Measurements from ENCODE around the gene GTPBP3. TPM values are rescaled to one million over a fixed set of nuclear protein-coding genes. Genes with fewer than 3 reads are reported as not detected.

Gene GTPBP3
- total RNA-seq, 2 experiments from 2014 or later: 36.8 to 45.7 TPM

DNA sequence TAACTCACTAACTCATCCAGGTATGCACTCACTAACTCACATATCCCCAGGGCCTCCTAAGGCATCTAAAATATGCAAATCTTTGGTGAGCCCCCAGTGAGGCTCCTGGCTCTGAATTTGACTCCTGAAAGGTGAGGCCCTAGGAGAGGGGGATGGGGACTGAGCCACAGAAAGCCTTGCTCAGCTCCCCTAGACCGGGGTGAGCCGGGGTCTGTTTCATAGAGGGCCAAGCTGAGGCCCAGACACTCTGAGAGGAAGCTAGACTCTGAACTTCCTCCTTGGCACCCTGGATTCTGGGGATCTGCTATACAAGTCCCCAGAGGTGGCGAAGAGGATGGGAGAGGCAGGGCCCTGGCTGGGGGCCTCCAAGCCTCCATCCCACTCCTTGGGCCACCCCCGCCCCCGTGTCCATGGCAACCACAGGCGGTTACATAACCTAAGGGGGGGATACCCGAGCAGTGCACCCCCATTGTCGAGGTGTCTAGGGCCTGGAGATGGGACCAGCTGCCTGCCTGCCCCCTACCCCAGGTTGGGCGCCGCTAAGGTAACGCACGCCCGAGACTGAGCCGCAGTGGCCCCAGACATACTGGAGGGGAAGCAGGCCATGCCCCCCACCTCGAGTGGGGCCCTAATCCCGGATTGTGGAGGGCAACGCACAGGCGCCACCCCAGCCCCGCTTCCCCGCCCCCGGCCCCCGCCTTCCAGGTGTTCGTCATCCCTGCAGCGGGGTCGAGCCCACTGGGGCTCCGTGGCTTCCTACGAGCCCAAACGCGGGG, 34.8 kb upstream of the GTPBP3 start:
- intact Hi-C loops (cut with micrococcal nuclease): loop anchor here (10.0 kb wide), 1 partner anchor 468 kb away; no protein-coding TSS in a partner anchor
- peak; percentile 17 for DNase-seq
- H3K4me1 Mint-ChIP-seq (ENCODE audit: low read depth): peaks cover 33% of the 10 kb centered on the region
- CTCF ChIA-PET: interaction anchor here (0.6 to 2.5 kb wide), 2 partner anchors 10 to 68 kb away, joined by 3 to 10 read pairs; no protein-coding TSS in a partner anchor
- H3K4me3 Mint-ChIP-seq: peak overlapping the region; percentile 64
- no peaks in the 10 kb centered on the region for H3K27me3 Mint-ChIP-seq (ENCODE audit: low read depth)
- H3K36me3 Mint-ChIP-seq (ENCODE audit: low read depth): peaks cover 4% of the 10 kb centered on the region
- no peak overlapping the region for H3K27ac Mint-ChIP-seq
- no peaks in the 10 kb centered on the region for H3K9me3 Mint-ChIP-seq

GRCh38 chr19:17303167-17303939, 34.0 kb upstream of the GTPBP3 start, which contains the start of gene ABHD8:
TSS of gene ABHD8 (minus strand) at chr19:17303425. CDS start at chr19:17301616, 1,809 bp downstream.
- Mint-ChIP-seq H3K9me3 (no peaks in the 10 kb centered on the region), H3K27me3 (ENCODE audit: low read depth) (no peaks in the 10 kb centered on the region), H3K27ac (no peak within 1 kb of the TSS), H3K4me3 (peak within 1 kb of the TSS; percentile 64), H3K4me1 (ENCODE audit: low read depth) (peaks cover 38% of the 10 kb centered on the region), H3K36me3 (ENCODE audit: low read depth) (peaks cover under 1% of the 10 kb centered on the region)
- intact Hi-C loops (cut with micrococcal nuclease): loop anchor here (10.0 kb wide), 1 partner anchor 469 kb away; no protein-coding TSS in a partner anchor
- CTCF ChIA-PET: interaction anchor here (0.6 to 2.5 kb wide), 4 partner anchors 10 to 68 kb away, joined by 3 to 10 read pairs (median 3); no protein-coding TSS in a partner anchor
- DNase-seq: peak; percentile 96

- Mint-ChIP-seq H3K9me3 (no peaks in the 10 kb centered on the region), H3K27me3 (ENCODE audit: low read depth) (no peaks in the 10 kb centered on the region), H3K4me1 (ENCODE audit: low read depth) (peaks cover 38% of the 10 kb centered on the region), H3K4me3 (peak overlapping the region; percentile 64), H3K36me3 (ENCODE audit: low read depth) (no peaks in the 10 kb centered on the region), H3K27ac (no peak overlapping the region)
- CTCF ChIA-PET: interaction anchor here (0.9 to 2.5 kb wide), 3 partner anchors 11 to 20 kb away, joined by 3 to 10 read pairs (median 3); no protein-coding TSS in a partner anchor
- DNase-seq: no peak
- intact Hi-C loops (cut with micrococcal nuclease): loop anchor here (10.0 kb wide), 1 partner anchor 469 kb away; no protein-coding TSS in a partner anchor
Measured at GRCh38 chr19:17303940-17304267, 33.4 kb upstream of the GTPBP3 start.

DNA sequence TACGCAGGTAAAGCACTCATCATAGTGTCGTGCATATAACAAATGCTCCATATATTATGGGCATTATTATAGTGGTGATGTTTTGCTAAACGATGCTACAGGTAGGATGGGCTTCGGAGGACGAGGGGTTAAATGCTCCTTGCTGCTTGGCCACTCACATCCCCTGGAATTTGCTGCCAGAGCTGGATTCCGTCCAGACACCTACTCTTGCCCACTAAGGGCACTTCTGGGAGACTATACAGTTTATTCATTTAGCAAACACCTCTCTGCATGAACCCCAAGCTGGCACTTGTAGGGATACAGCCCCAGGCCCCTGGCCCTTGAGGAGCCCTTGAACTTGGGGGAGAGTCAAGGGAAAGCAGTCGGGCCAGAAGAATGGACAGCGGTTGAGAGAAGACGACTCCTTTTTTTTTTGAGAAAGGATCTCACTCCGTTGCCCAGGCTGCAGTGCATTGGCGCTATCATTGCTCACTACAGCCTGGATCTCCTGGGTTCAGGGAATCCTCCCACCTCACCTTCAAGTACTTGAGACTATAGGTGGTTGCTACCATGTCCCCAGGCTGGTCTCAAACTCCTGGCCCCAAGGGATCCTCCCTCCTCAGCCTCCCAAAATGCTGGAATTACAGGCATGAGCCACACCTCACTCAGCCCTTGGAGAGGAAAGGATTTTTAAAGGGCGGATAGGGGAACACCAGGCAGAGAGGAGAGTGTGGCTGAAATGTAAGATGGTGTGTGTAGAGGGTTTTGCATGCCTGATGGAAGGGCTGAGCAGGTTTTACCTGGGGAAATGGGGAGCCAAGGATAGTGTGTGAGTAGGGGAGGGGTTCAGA, 32.8 kb upstream of the GTPBP3 start:
- H3K4me1 Mint-ChIP-seq (ENCODE audit: low read depth): peaks cover 41% of the 10 kb centered on the region
- peak overlapping the region; percentile 88 for H3K27ac Mint-ChIP-seq
- H3K27me3 Mint-ChIP-seq (ENCODE audit: low read depth): no peaks in the 10 kb centered on the region
- no peaks in the 10 kb centered on the region for H3K36me3 Mint-ChIP-seq (ENCODE audit: low read depth)
- intact Hi-C loops (cut with micrococcal nuclease): loop anchor here (1.0 to 10.0 kb wide), 7 partner anchors 12 to 470 kb away; partner anchors contain the start of genes BABAM1, GTPBP3 and PGLS
- peak overlapping the region; percentile 89 for H3K4me3 Mint-ChIP-seq
- no peak for DNase-seq
- no peaks in the 10 kb centered on the region for H3K9me3 Mint-ChIP-seq
- CTCF ChIA-PET: interaction anchor here (0.6 to 2.5 kb wide), 10 partner anchors 10 to 644 kb away, joined by 3 to 10 read pairs (median 6); no protein-coding TSS in a partner anchor

DNA sequence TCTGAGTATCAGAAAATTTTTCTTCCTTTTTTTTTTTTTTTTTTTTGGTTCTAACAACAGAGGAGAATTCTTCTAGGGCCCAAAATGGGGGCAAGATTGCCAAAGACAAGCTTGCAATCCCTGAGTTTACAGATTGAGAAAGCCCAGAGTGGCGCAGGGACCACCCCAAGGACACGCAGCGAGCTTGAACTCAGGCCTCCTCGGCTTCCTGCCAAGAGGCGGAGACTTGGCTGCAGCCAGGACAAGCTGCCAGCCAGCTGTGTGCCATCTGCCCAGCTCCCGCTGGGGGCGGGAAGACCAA, 32.2 kb upstream of the GTPBP3 start:
- intact Hi-C loops (cut with micrococcal nuclease): loop anchor here (1.0 to 10.0 kb wide), 7 partner anchors 13 to 470 kb away; partner anchors contain the start of genes BABAM1, GTPBP3 and PGLS
- peaks cover 42% of the 10 kb centered on the region for H3K4me1 Mint-ChIP-seq (ENCODE audit: low read depth)

GRCh38 chr19:17305517-17306284, 31.7 kb upstream of the GTPBP3 start, which contains the start of gene MRPL34:
TSS of gene MRPL34 (plus strand) at chr19:17305872. CDS start at chr19:17305893, 21 bp downstream.
- H3K27me3 Mint-ChIP-seq (ENCODE audit: low read depth): no peaks in the 10 kb centered on the region
- no peaks in the 10 kb centered on the region for H3K36me3 Mint-ChIP-seq (ENCODE audit: low read depth)
- peaks cover 48% of the 10 kb centered on the region for H3K4me1 Mint-ChIP-seq (ENCODE audit: low read depth)
- no peaks in the 10 kb centered on the region for H3K9me3 Mint-ChIP-seq
- CTCF ChIA-PET: interaction anchor here (0.6 to 1.3 kb wide), 9 partner anchors 12 to 1819 kb away, joined by 3 to 7 read pairs (median 6); no protein-coding TSS in a partner anchor
- H3K4me3 Mint-ChIP-seq: peak within 1 kb of the TSS; percentile 89
- peak; percentile 97 for DNase-seq
- intact Hi-C loops (cut with micrococcal nuclease): loop anchor here (1.0 to 10.0 kb wide), 7 partner anchors 13 to 471 kb away; partner anchors contain the start of genes BABAM1, GTPBP3 and PGLS
- peak within 1 kb of the TSS; percentile 88 for H3K27ac Mint-ChIP-seq

More for the DNA sequence above, 32.2 kb upstream of the GTPBP3 start:
- Mint-ChIP-seq H3K9me3 (no peaks in the 10 kb centered on the region), H3K27ac (peak overlapping the region; percentile 88), H3K36me3 (ENCODE audit: low read depth) (no peaks in the 10 kb centered on the region), H3K4me3 (peak overlapping the region; percentile 89), H3K27me3 (ENCODE audit: low read depth) (no peaks in the 10 kb centered on the region)
- no peak for DNase-seq
- CTCF ChIA-PET: interaction anchor here (0.6 to 1.3 kb wide), 8 partner anchors 11 to 1820 kb away, joined by 3 to 7 read pairs (median 6); no protein-coding TSS in a partner anchor

DNA sequence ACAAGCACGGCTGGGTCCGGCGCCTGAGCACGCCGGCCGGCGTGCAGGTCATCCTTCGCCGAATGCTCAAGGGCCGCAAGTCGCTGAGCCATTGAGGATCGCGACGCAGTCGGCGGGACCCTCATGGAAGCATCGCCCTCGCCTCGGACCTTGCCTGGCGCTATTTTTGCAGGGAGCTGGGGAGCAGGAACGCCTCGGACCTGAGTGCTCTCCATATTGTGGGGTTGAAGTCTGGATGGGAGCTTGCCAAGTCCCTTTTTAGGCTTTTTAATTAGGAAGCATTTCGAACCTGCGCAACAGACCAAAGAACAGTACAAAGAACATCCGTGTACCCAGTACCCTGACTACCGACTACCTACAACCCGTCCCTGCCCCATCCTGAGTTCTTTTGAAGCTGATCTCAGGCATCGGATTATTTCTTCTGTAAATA, 31.1 kb upstream of the GTPBP3 start:
- H3K9me3 Mint-ChIP-seq: no peaks in the 10 kb centered on the region
- H3K4me3 Mint-ChIP-seq: peak overlapping the region; percentile 89
- H3K36me3 Mint-ChIP-seq (ENCODE audit: low read depth): no peaks in the 10 kb centered on the region
- CTCF ChIA-PET: interaction anchor here (1.0 kb wide), 1 partner anchor 79 kb away, joined by 5 read pairs; no protein-coding TSS in a partner anchor
- H3K27ac Mint-ChIP-seq: peak overlapping the region; percentile 88
- intact Hi-C loops (cut with micrococcal nuclease): loop anchor here (5.0 to 10.0 kb wide), 2 partner anchors 206 to 471 kb away; partner anchors contain the start of gene PGLS
- no peaks in the 10 kb centered on the region for H3K27me3 Mint-ChIP-seq (ENCODE audit: low read depth)
- H3K4me1 Mint-ChIP-seq (ENCODE audit: low read depth): peaks cover 54% of the 10 kb centered on the region
- no peak for DNase-seq

DNA sequence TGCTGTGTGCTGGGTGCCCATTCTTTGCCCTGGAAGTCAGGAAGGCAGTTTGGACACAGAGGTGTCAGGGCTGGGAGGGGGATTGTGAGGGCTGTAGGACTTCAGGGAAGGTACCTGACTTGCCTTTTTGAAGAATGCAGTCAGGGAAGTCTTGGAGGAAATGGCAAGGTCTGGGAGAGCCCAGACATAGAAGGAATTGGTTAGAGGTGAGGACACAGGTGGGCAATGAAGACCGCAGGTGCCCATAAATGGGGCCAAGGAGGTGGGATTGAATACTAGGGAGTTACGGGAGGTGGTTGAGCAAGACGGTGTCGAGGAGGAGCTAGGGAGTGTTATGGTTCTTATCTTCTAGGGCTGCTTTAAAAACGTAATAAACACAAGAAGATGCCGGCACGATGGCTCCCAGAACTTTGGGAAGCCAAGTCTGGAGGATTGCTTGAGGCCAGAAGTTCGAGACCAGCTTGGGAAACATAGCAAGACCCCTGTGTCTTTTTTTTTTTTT, 29.4 kb upstream of the GTPBP3 start:
- H3K27ac Mint-ChIP-seq: peak overlapping the region; percentile 61
- H3K9me3 Mint-ChIP-seq: no peaks in the 10 kb centered on the region
- CTCF ChIA-PET: interaction anchor here (0.6 kb wide), 1 partner anchor 47 kb away, joined by 3 read pairs; no protein-coding TSS in a partner anchor

GRCh38 chr19:17309198-17309964, 28.0 kb upstream of the GTPBP3 start, which contains the start of gene DDA1:
TSS of gene DDA1 (plus strand) at chr19:17309563. CDS start at chr19:17309655, 92 bp downstream.
- H3K4me1 Mint-ChIP-seq (ENCODE audit: low read depth): peaks cover 47% of the 10 kb centered on the region
- peak within 1 kb of the TSS; percentile 97 for H3K4me3 Mint-ChIP-seq
- intact Hi-C loops (cut with micrococcal nuclease): loop anchor here (1.0 to 10.0 kb wide), 9 partner anchors 19 to 767 kb away; partner anchors contain the start of genes CHERP, GTPBP3, HAUS8 and MYO9B
- peaks cover 7% of the 10 kb centered on the region for H3K36me3 Mint-ChIP-seq (ENCODE audit: low read depth)
- CTCF ChIA-PET: interaction anchor here (0.5 to 2.1 kb wide), 5 partner anchors 9 to 117 kb away, joined by 3 to 6 read pairs (median 3); partner anchors contain the start of gene BABAM1
- peak within 1 kb of the TSS; percentile 86 for H3K27ac Mint-ChIP-seq
- no peaks in the 10 kb centered on the region for H3K27me3 Mint-ChIP-seq (ENCODE audit: low read depth)
- DNase-seq: peak; percentile 100
- no peaks in the 10 kb centered on the region for H3K9me3 Mint-ChIP-seq

More for the DNA sequence above, 29.4 kb upstream of the GTPBP3 start:
- Mint-ChIP-seq H3K36me3 (ENCODE audit: low read depth) (peaks cover 5% of the 10 kb centered on the region), H3K27me3 (ENCODE audit: low read depth) (no peaks in the 10 kb centered on the region), H3K4me3 (peak overlapping the region; percentile 27), H3K4me1 (ENCODE audit: low read depth) (peaks cover 55% of the 10 kb centered on the region)
- intact Hi-C loops (cut with micrococcal nuclease): loop anchor here (5.0 to 10.0 kb wide), 2 partner anchors 204 to 473 kb away; partner anchors contain the start of gene PGLS
- DNase-seq: no peak
